Measurements from ENCODE around the gene RXRA.

The RXRA gene

DNA sequence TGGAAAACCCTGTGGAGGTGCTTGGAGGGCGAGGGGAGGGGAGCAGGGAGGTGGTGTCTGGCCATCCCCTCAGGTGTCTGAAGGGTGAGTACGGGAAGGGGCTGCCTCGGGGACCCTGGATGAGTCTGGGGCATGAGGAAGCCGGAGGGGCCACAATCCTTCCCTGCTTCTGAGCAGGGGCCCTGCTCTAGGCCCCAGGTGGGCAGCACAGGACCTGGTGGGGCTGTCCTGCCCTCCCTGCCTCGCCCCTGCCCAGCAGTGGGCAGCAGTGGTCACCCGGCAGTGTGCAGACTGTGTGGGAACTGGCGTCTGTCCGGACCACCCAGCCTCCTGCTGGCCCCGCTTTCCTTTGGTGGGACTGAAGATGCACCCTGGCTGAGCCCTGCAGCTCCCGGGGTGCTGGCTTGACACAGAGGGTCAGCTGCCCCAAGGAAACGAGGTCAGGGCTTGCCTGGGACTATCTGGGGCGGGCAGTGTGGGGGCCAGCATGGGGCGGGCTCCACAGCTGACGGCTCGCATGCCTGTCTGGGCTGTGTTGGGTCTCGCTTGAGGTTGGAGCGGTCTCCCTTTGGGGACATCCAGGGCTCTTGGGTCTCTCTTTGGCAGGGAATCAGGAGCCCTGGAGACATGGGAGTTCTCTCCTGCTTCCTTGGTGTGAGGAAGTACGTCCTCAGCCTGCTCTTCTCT lies 26.1 kb downstream of the RXRA start:
- TF ChIP-seq, protein P1, sequence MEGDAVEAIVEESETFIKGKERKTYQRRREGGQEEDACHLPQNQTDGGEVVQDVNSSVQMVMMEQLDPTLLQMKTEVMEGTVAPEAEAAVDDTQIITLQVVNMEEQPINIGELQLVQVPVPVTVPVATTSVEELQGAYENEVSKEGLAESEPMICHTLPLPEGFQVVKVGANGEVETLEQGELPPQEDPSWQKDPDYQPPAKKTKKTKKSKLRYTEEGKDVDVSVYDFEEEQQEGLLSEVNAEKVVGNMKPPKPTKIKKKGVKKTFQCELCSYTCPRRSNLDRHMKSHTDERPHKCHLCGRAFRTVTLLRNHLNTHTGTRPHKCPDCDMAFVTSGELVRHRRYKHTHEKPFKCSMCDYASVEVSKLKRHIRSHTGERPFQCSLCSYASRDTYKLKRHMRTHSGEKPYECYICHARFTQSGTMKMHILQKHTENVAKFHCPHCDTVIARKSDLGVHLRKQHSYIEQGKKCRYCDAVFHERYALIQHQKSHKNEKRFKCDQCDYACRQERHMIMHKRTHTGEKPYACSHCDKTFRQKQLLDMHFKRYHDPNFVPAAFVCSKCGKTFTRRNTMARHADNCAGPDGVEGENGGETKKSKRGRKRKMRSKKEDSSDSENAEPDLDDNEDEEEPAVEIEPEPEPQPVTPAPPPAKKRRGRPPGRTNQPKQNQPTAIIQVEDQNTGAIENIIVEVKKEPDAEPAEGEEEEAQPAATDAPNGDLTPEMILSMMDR (IDR thresholded peaks at IDR 0.05; ENCODE audit: low read depth, low read length) = no peak
- no peak for DNase-seq (ENCODE audit: extremely low read depth, low read depth)

GRCh38 chr9:134353539-134353938 lies 27.3 kb downstream of the RXRA start:
- TF ChIP-seq, protein P1 (IDR thresholded peaks at IDR 0.05; ENCODE audit: low read depth, low read length) = no peak
- DNase-seq (ENCODE audit: extremely low read depth, low read depth) = no peak

GRCh38 chr9:134355158-134355557 lies 28.9 kb downstream of the RXRA start:
- no peak for DNase-seq (ENCODE audit: extremely low read depth, low read depth)
- TF ChIP-seq, protein P1 (IDR thresholded peaks at IDR 0.05; ENCODE audit: low read depth, low read length) = no peak

- TF ChIP-seq, protein P1 (IDR thresholded peaks at IDR 0.05; ENCODE audit: low read depth, low read length) = no peak
- DNase-seq (ENCODE audit: extremely low read depth, low read depth) = no peak
Measured at GRCh38 chr9:134355561-134356279, 29.5 kb downstream of the RXRA start.

GRCh38 chr9:134356496-134357470 lies 30.5 kb downstream of the RXRA start:
- TF ChIP-seq, protein P1 (IDR thresholded peaks at IDR 0.05; ENCODE audit: low read depth, low read length) = no peak
- no peak for DNase-seq (ENCODE audit: extremely low read depth, low read depth)

GRCh38 chr9:134357631-134358025 lies 31.4 kb downstream of the RXRA start:
- TF ChIP-seq, protein P1 (IDR thresholded peaks at IDR 0.05; ENCODE audit: low read depth, low read length) = no peak

More at GRCh38 chr9:134357631-134358025, 31.4 kb downstream of the RXRA start:
- DNase-seq (ENCODE audit: extremely low read depth, low read depth) = no peak

All from AG09319 (cell line).